DMS114 treated with DMSO at 0.1 percent for 48 hours (cell line): Measurements from ENCODE around the gene KIRREL3.

Source experiments
- DNase-seq: peaks from one replicate; lab custom pipeline; 2025; ENCODE audit not compliant: unreplicated experiment; lab: John Stamatoyannopoulos, UW

KIRREL3 gene

DNA sequence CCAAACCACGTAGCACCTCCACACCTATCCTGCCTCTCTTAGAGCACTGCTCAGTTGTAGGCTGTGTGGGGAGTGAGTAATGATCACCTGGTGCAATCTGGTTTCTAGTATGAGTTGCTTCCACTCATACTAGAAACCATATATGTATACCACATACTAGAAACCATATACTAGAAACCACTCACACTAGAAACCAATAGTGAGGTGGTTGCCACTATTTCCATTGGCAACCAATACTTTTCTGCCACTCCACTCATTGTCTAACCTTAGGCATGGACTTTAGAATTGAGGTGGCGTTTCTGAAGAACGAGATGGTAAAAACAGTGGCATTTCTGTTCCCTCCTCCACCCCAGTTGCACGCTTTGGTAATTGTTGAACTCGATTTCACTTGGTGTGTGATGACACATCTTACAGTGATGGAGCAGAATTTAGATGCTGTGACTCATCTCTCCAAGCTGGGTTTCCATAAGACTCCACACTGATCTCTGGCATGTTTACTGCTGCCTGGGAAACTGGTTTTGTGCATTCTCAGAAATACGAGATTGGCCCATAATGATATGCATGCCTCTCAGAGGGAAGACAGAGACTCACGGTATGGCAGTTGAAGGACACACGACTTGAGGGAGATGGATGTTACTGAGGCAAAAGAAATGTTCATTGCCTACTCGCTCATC is 82.9 kb downstream of the KIRREL3 start:
- DNase-seq: no peak

DNA sequence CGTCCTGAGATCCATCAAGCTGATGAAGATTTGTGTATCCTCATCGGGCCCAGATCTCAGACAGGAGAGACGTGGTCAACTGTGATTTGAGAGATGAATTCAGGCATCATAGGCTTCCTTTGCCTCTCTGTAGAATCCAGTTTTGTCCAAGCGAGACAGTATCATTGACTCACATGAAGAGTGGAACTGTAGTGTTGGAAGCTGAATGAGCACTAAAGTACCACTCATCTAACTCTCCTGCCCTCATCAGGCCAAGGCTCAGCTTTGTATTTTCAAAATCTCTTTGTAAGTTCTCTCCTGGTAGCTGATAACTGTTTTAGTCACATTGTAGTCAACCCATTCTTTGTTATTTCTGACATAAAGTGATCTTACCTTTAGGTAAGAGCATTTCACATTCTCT is 85.1 kb downstream of the KIRREL3 start:
- no peak for DNase-seq

DNA sequence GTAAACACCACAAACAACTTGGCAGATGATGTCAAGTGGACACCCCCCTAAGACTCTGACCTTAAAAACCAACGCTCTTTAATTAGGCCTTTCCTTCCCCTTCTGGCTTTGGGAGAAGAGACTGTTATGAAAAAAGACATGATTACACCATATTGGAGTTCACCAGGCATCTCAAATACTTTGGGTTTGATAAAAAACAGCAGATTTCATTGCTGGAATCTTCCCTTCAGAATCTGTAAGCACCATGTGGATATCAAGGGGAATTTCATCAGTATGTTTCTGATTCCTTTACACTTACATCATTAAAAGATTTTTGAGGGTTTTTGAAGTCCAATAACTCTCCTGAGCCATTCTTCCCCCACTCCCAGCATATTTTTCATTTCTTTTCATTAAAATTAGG is 85.6 kb downstream of the KIRREL3 start:
- DNase-seq: no peak

DNA sequence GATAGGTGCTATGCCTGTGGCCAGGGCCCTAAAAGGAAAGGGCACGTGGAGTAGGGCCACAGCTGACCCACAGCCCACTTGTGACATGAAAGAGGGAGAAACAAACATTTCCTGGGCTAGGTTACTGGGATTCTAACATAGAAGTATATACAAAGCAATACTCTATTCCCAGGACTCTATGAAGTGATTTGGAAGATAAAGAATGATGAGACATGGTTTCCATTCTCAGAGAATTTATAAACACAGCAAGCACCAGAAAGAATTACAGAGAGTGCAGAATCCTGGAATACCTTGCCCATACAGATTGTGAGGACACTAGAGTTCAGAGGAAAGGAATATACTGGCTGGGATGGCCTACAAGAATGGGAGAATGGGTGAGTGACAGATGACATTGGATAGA is 86.4 kb downstream of the KIRREL3 start:
- no peak for DNase-seq

DNA sequence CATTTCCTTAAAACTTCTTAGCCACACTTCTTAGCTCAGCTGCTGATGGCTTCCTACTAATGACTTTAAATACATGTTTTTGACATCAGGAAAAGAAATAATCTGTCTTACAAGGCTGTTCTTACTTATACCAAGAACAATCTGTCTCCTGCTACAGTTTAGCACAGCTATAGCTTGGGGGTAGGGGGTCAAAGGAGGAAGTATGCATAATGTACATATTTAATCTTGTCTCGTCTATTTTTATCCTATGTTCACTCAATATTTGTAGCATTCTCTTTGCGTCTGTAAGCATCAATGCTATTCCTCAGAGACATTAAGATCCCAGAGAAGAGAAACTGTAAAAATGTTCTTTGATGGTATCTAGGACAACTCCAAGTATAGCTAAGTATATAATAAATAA is 96.0 kb downstream of the KIRREL3 start:
- no peak for DNase-seq

DNA sequence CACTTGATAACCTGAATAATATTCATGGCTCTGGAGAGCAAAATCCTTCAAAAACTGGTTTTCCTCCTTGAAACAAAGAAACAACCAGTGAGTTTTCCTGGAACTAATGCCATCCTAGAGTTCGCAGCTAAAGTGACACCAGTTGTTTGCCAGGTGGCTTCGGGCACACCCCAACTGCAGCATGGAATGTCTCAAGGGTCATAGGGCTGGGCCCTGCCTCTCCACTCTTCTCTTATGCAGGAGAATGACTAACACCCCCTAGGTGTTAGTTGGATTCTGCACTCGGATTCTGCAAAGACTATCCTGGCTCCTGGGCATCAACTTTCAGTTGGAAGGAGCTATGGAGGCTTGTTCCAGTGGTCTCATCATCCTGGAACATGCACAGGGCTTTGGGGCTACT is 98.8 kb downstream of the KIRREL3 start:
- no peak for DNase-seq

DNA sequence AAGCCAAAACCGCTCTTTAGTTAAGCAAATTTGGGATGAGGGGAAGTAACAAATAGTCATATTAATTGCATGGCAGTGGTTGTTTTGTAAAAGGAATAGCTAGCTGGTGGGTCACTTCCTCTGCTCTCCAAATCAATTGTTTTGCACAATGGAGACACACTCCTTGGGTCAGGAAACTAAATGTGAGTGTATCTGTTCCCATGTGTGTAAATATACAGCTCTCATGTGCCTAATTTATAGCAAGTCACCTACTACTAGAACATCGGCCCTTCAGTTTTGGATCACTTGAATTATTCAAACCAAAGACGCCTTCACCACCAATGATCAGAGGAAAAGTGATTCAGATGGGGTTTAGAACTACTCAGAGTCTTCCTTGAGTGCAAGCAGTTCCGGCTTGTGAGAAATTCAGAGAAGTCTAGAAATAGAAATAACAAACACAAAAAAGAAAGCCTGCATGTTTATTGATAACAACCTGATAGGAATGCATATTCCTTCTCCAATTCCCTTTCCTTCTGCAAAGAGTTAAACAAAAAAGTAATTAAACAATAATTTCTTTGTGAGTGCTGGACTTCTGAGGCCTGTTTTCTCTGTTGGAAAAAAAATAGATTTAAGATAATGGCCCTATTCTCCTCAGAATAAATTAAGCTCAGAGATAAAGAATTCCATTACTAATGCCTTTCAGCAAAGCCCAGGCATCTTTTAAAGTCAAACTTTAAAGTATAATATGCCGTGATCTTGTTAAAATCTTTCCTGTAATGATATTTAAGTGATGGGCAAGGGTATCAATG is 100.4 kb downstream of the KIRREL3 start:
- no peak for DNase-seq

DNA sequence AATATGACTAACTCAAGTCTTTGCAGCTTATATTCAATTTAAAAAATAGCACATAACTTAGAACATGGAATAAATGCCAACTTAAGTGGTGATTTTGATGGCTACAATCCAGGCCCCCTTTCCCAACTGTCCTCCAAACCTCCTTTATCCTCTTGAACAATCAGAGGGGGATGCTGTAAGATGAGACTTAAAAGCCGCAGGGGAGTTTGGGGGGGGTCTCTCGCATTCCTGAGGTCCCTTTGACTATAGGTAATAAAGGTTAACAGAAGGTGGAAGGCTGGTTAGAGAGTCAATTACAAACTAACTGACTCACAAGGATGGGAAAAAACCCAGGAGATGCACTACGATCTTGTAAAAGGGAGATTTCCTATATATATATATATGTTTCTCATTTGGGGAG is 101.8 kb downstream of the KIRREL3 start:
- DNase-seq: no peak

DNA sequence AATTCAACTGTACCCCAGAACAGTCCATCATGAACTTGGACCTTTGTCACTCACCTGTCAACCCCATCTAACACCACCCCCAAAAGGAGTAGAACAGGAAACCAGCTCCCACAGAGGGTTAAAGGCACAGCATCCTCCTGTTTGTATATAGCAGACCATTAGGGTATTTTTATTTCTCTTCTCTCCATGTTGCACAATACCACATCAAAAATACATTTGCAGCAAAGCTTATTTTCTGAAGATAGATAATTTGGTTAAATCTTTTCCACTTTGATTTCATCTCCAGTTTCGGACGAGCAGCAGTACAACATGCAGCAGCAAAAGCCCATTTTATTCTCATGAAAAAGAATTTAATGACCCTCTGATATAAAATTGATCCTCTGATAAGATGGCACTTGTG is 103.1 kb downstream of the KIRREL3 start:
- no peak for DNase-seq

DNA sequence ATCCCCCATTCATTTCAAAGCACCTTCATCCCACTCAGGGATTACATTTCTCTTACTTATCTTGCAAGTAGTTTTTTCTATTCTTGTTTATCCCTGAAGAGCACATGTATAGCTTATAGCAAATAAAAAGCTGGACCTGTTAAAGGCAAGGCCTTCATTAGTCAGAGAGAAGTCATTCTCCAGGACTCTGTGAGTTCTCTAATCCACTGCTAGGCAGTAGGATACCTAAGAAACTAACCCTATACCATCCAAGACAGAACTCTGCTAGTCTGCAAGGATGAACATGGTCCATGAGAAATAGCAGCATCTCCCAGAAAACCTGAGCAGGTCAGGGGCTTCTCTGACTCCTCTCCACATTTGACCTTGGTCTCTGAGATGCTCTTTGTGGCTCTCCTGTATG is 104.5 kb downstream of the KIRREL3 start:
- no peak for DNase-seq

DNA sequence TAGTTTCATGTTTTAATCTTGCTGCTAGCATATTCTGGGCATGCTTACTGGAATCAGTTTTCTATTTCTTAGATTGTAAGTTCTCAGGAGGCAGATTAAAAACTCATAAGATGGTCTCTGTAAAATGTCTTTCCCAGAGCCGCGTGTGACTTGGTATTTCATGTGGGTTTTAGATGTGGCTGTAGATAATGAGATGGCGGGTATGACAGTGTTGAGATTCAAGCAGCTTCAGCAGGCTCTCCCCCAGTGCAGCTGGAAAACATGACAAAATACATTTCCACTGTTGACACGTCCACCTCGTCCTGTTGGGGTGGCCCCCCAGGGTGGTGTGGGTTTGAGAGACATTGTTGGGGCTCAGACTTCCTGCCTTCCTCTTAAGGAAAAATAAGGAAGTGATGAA is 106.8 kb downstream of the KIRREL3 start:
- no peak for DNase-seq

DNA sequence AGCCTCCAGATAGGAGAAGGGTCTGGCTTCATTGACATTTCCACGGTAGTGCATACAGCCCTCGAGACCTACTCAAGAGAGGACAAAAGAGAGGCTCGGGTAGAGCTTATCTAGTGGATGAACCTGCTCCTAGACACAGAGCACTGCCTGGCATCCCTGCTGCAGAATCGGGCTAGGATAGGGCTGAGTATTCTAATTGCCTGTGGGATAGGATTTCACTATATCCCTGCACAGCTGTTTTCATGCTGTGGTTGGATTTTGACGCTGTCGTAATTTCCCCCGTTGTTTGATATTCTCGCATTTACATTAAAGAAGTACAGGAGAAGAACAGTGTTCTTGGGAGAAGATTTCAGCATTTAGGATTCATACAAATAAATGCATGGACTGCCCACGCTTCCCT is 107.8 kb downstream of the KIRREL3 start:
- no peak for DNase-seq

DNA sequence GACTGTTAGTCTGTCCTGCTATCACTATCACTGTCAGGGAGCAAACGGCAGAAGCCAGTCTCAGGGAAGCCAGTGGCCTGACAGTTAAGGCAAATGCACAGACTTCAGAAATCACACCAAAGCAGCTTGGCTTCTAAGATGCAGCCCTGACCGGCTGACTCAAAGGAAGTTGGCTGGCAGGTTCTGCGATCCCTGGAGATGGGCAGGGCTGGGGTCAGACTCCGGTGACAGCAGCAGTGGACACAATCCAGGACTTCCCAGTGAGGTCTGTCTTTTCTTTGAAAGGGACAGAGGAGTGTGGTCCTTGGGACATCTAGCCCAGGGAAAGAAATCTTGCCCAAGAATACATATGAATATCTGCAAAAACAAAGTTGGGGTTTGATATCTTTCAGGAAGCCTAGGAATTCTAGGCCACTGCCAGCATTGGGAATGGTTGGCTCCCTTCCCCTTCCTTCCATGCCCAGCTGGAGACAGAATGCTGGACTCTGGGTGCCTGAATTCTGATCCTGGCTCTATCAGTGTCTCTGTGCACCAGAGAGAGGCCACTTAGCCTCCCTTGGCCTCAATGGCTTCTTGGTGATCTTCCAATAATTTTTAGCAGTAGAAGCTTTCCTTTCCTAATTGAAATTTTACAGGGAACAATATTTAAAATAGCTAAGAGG is 108.9 kb downstream of the KIRREL3 start:
- DNase-seq: no peak

DNA sequence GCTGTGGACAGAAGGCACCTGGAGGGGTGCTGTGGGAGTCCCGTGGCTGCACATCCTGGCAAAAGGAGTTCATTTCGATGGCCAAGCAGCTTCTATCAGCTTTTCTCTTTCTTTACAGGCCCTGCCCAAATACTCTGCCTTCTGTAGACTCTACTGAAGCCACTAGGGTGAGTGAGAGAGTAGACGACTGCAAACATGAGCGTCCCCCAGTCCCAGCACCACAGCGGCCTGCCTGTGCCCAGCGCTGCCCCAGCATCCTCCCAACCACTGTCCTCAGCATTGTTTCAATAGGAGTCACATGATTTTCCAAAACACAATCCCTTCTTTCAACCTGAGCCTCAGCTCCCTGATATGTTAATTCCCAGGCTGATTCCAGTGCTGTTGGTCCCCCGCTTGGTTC is 110.0 kb downstream of the KIRREL3 start:
- no peak for DNase-seq

DNA sequence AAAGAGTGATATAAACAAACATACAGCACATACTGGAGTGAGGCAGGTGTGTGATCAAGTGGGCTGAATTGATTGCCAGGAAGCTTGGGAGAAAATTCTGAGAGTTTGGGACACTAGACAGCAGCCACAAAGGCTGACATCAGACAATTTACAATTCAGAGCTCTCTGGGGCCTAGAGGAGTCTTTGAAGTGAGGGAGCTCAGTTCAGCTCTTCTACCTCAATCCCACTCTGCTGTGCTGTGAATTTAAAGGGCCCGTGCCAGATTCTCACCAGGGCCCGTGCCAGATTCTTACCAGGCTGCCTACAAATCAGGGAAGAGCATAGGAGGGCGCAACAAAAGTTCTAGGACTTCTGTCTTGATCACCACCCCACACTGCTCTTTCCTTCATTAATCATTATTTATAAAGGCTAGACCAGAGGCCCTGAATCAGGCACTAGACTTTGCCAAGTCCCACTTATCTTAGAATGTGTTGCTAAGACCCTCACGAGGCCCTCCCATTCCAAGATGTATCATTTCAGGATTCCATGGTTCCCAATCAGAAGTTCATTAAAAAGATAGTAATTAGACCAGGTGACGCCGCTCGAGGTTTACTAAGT is 112.4 kb downstream of the KIRREL3 start:
- DNase-seq: no peak

DNA sequence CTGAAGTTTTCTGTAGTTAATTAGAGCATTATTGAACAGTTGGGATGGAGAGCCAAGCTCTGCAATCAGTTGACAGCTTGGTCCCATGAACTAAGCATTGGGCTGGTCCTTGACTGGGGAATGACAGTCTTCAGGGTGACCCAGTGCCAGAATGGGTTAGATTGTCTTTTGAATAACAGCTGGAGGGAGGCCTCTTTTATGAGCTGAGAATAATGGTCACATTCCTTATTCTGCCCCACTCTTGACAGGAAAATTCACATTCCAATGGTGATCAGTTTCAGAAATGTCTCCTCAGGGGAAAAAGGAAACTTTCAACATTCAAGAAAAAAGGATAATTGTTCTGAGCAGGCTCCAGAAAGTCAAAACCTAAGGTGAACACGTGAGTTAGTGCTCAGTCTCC is 113.9 kb downstream of the KIRREL3 start:
- no peak for DNase-seq

DNA sequence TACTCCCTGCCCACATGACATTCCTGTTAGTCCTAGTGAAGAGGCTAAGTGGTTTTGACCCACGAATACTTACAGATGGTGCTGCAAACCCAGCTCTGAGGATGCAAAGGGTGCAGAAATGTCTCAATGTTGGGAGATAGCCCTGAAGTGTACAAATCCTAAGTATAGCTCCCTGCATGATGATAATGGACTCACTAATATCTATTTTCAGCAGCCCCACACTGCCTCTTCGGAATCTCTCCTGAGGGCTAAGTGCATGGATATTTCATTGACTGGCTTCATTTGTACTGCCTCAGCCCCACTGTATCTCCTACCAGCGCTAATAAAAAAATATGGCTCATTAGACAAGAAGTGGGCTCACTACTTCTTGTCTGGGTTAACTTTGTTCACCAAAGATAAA is 114.5 kb downstream of the KIRREL3 start:
- no peak for DNase-seq

DNA sequence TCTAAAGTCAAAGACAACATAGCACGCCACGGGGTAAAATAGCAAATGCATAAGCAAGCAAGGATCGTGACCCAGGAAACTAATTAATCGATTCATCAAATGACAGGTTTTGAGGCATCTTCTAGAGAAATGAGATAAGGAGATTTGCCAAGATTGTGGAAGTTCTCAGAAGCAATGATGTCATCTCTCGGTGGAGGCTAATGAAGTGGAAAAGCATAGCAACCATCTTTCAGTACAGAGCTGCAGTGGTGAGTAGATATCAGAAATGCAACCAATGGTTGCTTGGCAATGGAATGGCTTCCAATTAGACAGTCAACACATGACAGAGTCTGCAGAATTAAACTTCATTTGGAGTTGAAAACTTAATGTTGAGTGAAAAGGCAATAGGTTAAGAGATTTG is 116.0 kb downstream of the KIRREL3 start:
- no peak for DNase-seq

DNA sequence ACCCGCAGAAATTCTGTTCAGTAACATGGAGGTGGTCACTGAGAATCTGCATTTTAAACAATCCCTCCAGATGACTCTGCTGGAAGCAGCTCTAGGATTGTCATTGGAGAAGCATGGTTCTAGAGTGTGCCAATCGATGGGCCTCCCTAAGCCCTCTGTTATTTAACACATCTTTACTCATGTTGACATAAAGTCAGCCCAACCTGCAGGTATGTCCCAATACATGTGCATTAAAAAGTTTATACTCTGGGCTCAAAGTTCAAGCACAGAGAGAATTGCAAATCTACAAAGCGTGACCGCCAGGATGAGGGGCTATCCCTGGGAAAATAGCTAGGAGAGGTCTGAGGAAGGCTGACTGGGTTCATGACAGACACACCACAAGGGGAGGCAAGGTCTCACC is 116.4 kb downstream of the KIRREL3 start:
- no peak for DNase-seq

DNA sequence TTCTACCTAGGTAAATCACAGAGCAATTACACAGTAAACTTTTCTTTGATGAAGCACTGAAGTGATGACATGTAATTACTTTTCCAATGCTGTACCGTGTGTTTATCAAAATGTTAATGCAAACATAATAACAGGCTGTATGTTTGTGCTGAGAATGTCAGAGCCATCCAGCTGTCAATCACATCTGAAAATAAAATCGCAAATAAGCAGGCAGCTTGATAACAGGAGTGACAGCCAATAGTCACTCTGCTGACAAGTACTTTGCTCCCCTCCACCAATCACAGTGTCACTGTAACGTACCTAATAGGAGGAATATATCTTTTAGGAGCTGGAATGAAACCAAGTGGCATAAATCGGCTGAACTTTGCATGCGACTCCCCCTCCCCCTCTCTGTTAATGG is 119.7 kb downstream of the KIRREL3 start:
- no peak for DNase-seq

DNA sequence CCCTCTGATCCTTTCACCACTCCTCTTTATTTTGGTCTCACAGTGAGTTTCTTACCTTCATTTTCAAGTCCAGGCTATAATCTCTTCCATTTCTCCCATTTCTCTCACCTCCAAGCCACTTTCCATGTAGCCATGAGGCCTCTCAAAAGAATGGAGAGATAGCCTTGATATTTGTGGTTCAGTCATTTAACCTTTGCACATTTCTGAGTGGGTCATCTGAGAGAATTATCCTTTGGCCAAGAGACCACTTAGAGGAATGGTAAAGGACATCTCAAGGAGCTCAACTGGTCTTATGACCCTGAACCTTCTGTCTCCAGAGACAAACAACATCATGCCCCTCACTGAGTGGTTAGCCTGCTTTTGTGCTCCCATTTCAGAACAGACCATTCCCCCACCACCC is 121.1 kb downstream of the KIRREL3 start:
- DNase-seq: no peak

DNA sequence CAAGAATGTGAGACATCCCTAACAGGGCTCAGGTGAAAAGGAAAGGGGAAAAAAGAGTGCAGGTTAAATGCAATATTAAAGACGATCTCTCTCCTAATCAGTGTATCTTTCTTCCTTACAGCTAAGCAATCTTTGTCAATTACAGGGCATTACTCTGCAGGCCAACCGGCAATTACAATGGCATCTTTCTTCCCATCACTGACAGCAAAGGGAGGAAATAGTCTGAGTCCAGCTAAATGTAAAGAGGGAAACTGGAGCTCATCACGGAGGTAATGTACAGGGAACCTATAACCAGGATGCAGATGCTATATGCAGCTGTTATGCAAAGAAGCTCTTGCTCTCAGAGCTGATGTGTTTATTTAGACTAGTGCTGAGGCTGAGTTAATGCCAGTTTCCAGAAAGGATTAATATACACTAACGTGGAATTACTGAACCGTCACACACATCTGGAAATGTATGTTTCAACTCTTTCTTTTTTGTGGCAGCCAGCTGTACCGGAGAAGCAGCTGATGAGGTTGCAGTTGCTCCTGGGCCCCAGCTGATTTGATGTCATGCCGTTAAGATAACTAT is 121.6 kb downstream of the KIRREL3 start:
- no peak for DNase-seq
